ENCODE measurements around the gene EPGN.

Gene EPGN

GRCh38 chr4:74308215-74308614, at the start of gene EPGN:
Gene EPGN, plus strand, starts transcription at chr4:74308470. Its CDS starts 64 bp downstream, at chr4:74308534.
- DNase-seq = no peak

DNA sequence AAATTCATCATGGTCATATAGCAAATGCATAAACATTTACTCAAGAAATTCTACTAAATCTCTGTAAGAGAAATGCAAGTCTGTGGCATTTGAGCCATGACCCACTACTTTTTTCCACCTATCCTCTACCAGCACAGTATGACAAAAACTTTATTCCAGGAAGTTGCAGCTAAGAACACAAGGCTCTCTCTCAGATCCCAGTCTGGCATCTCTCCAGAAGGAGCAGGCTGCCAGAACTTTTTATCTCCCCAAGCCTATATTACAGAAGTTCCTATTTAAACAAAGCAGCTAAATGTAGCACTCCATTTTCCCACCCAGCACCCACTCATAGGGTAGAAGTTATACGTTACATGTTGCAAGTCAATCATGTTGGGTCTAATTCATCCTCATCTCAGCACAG, 49.3 kb upstream of the EPGN start:
- no peak for DNase-seq

DNA sequence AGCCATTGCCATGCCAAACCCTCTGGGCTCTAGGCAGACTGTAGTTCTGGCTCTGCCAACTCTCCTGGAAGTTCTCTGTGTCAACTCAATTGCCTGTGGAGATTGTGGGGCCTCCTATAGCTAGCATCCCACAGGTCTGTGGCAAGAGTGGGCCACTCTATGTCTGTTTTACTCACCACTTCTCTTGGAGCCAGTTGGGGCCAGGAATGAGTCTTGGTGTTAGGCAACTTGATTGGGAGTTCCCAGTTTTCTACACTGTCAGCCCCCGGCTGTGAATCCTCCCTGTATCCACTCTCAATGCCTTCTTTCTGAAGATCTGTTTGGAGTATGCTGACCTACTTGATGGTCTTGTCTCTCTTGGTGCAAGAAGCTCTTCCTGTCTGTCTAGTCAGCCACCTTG, 48.2 kb upstream of the EPGN start:
- DNase-seq = no peak

GRCh38 chr4:74262522-74262921, 45.7 kb upstream of the EPGN start:
- DNase-seq = no peak

GRCh38 chr4:74263551-74263950, 44.7 kb upstream of the EPGN start:
- DNase-seq = no peak

GRCh38 chr4:74266081-74266480, 42.2 kb upstream of the EPGN start:
- DNase-seq = no peak

DNA sequence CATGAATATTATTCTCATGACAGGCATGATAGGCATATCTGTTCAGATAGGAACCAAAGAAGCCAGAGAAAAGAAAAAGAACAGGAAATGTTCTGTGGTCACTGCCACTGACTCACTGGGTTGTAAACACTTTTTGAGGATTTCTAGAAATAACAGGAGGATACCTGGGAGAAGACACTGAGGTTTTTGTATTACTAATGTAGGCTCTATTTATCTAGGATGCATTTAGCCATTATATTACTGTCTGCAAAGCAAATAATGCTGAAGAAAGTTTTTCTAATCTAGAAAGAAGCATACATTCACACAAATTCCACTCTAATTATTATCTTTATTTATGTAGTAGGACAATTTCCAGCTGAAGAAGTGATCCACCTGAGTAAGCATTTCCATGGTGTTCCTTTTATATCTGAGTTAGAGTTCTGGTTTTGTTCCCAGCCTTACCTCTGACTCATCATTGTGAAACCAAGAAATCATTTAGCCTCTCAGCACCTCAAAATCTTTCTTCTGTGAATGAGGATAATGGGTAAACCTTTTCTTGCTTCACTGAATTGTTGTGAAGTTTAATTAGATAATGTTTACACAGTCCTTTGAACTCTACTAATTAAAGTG, 40.2 kb upstream of the EPGN start:
- DNase-seq = no peak

GRCh38 chr4:74268643-74269042, 39.6 kb upstream of the EPGN start:
- no peak for DNase-seq

DNA sequence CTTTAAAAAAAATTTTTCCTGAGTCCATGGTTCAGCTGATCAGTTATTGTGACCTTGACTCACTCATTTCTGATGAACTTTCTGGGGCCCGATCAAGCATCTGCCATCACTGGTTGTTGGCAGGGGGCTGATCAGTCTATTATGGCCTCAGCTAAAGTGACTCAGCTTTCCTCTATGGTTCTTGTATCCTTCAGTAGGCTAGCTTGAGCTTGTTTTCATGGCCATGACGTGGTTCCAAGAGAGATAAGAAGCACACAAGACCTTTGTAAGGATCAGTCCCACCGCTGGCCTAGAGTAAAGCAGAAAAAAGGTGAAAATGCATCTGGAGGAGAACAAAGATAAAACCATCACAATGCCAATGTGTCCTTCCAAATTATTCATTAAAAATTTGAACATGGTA, 29.8 kb upstream of the EPGN start:
- no peak for DNase-seq

GRCh38 chr4:74279716-74280115, 28.6 kb upstream of the EPGN start:
- DNase-seq = no peak

- DNase-seq = no peak
Observed at GRCh38 chr4:74282926-74283325, 25.3 kb upstream of the EPGN start.

DNA sequence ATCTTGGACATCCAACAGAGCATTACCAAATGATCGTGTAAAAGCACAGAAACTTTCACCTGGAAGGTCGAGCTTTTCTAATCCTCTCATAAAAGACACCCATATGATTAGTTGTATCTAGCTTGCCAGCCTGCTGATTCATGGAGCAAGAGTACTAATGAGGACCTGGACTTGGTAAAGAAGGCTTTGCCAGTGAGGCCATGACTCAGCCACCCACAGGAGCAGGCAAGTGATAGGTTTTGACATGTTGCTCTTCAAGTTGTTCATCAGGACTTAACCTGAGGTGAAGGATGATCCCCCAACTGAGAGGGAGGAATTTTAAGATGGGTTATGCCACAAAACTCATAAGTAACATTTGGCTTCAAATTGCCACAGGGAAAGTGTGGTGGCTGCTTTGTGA, 24.7 kb upstream of the EPGN start:
- no peak for DNase-seq

DNA sequence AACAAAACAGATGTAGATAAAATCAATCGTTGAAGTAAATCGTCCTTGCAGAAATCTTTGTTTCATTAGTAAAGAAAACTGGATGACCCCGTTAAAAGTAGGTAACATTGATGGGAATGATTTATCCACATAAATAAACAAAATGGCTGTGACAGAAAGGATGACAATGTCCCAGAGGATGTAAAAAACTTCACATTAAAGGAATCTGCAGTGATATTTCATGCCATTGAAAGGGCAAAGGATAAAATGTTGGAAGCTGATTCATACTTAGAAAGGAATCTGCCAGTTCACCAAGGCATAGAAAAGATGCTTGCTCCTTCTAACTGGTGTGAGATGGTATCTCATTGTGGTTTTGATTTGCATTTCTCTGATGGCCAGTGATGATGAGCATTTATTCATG, 24.2 kb upstream of the EPGN start:
- DNase-seq = no peak

GRCh38 chr4:74287164-74287563, 21.1 kb upstream of the EPGN start:
- no peak for DNase-seq

DNA sequence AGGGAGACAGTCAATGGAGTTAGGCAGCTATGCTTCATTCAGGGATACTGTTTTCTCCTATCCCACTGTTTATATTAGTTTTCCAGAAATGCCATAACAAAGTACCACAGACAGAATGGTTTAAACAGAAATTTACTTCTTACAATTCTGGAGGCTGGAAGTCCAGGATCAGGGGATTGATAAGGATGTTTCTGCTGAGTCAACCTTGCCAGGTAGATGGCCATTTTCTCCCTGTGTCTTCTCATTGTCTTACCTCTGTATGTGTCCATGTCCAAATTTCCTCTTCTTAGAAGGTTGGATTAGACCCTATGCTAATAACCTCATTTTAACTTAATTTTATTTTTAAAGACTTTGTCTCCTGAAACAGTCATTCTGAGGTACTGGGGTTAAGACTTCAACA, 20.5 kb upstream of the EPGN start:
- no peak for DNase-seq

GRCh38 chr4:74291471-74291870, 16.8 kb upstream of the EPGN start:
- DNase-seq = no peak

DNA sequence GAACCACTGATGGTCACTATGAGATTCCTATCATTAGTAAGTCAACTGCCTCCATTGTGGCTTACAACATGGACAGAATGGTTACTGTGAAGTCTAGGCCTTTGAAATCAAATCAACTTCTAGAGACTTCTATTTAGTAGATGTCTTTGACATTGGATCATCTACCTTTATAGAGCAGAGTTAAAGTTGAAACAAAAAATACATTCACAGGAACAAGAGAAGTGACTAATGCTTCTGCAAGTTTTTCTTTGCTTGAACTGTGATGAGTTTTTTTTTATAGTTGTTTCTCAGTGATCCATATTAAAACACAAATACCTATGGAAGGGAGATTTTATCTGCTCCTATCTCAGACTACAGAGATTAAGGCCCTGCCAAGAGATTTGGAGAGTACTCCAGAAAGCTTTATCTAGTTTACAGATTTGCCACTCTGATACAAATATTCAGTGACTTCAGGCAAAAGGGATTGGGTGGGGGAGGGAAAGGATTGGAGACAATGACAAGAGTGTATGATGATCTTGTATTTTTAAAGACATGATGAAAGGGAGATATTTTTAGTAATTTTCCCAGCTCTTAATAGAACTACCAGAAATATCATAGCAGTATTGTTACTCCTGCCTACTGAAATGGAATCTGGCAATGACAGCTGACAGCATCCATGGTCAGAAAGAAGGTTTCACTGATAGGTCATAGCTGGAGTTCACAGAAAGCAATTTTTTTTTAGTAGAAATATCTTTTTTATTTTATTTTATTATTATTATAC, 16.0 kb upstream of the EPGN start:
- no peak for DNase-seq

- no peak for DNase-seq
Observed at GRCh38 chr4:74293558-74293957, 14.7 kb upstream of the EPGN start.

- DNase-seq = no peak
Observed at GRCh38 chr4:74294681-74295080, 13.6 kb upstream of the EPGN start.

GRCh38 chr4:74297539-74297938, 10.7 kb upstream of the EPGN start:
- DNase-seq = no peak

- DNase-seq = no peak
Observed at GRCh38 chr4:74304095-74304625, 4.1 kb upstream of the EPGN start.

DNA sequence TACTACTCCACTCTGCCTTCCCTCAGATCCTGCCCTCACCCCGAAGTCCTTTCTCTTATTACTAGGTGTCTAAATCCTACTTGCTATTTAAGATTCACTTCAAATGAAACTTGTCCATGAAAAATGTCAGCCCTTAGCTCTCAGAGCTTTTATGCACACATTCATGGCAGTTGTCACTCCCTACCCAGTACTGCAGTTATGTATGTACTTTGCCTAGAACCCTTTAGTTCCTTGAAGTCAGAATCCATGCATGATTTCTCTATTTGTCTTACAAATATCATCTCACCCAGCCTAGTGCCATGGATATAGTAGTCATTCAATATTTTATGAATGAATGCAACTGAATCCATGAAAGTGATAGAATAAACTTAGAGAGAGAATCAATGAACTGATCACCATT, 3.3 kb upstream of the EPGN start:
- DNase-seq = no peak

DNA sequence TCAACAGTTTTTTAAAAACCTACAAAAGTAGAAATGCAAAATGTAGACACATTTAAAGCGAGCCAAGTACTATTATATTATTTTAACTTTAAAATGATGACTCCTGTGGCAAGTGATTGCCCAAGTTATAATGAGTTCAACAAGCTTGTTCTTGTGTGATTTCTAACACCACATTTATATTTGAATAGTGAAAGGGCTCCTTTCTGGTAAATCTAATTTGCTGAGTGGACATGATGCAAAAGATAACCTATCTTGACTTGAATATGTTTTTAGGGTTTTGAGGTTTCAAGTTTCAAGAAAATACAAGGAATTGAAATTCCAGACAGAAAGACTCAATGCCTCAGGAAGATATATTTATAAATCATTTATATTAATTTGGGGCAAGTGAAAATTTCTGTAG, 1.1 kb upstream of the EPGN start:
- DNase-seq = no peak

GRCh38 chr4:74309223-74309622, 953 bp downstream of the EPGN start:
- DNase-seq = no peak

All from DMS 273 treated with DMSO at 0.1 percent for 48 hours (cell line).